Tibial nerve (tissue), 4 donors: ENCODE results near the gene GABPA.

Source experiments
- EP300 ChIP-seq, 2 donors: sonication (generic); formaldehyde crosslinking; IDR thresholded peaks; one replicate each; pipeline ENCODE4 v1.6.1; 2017; ENCODE audit warnings: antibody characterized with exemption in 2 of 2, mild to moderate bottlenecking in 1 of 2
- POLR2A ChIP-seq, 2 donors: fragments of 450-650 bp; IDR thresholded peaks; one replicate each; pipeline ENCODE4 v1.6.1; 2017; ENCODE audit warnings: antibody characterized with exemption in 2 of 2, mild to moderate bottlenecking in 2 of 2, moderate library complexity in 2 of 2
- TF ChIP-seq, protein P1 (sequence below), 5 experiments: fragments of 200-600 bp in 3 of 5; fragments of 450-650 bp in 2 of 5; sonication (generic) in 3 of 5; IDR thresholded peaks; one replicate each; pipeline ENCODE4 v1.5.1; 2016 to 2019; ENCODE audit warnings: antibody characterized with exemption in 5 of 5, mild to moderate bottlenecking in 3 of 5, moderate library complexity in 2 of 5

DNA sequence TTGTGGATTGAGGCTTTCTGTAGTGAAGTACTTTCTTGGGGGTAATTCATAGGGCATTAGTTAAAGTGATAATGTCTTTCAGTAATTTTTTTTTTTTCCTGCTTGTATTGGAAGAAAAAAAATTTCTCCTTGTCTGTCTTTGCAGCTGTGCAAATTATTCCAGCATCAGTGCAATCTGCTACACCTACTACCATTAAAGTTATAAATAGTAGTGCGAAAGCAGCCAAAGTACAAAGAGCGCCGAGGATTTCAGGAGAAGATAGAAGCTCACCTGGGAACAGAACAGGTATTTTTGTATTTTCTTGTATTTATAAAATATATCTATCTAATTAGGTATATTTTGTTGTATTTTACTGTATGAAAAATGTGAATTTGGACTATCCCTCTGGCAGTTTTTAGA, 29.3 kb downstream of the GABPA start:
- TF ChIP-seq, protein P1, sequence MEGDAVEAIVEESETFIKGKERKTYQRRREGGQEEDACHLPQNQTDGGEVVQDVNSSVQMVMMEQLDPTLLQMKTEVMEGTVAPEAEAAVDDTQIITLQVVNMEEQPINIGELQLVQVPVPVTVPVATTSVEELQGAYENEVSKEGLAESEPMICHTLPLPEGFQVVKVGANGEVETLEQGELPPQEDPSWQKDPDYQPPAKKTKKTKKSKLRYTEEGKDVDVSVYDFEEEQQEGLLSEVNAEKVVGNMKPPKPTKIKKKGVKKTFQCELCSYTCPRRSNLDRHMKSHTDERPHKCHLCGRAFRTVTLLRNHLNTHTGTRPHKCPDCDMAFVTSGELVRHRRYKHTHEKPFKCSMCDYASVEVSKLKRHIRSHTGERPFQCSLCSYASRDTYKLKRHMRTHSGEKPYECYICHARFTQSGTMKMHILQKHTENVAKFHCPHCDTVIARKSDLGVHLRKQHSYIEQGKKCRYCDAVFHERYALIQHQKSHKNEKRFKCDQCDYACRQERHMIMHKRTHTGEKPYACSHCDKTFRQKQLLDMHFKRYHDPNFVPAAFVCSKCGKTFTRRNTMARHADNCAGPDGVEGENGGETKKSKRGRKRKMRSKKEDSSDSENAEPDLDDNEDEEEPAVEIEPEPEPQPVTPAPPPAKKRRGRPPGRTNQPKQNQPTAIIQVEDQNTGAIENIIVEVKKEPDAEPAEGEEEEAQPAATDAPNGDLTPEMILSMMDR (IDR thresholded peaks at IDR 0.05) = no peak
- TF ChIP-seq POLR2A (IDR thresholded peaks at IDR 0.05) (no peak), EP300 (IDR thresholded peaks at IDR 0.05) (no peak)
